CD4-positive, alpha-beta T cell treated with Interleukin-15 for 4 hours (primary cell): ENCODE results near the gene CTSZ.
"Not testable (repeated sequence)": the region's sequence is repeated elsewhere in the genome, so short reads cannot be mapped to it uniquely, and the experiment has no call there.

ENCODE experiments used
- DNase-seq: peaks from one replicate; pipeline ENCODE4 v3.0.0-alpha.2; 2020; ENCODE audit warnings: low spot score

CTSZ gene

DNA sequence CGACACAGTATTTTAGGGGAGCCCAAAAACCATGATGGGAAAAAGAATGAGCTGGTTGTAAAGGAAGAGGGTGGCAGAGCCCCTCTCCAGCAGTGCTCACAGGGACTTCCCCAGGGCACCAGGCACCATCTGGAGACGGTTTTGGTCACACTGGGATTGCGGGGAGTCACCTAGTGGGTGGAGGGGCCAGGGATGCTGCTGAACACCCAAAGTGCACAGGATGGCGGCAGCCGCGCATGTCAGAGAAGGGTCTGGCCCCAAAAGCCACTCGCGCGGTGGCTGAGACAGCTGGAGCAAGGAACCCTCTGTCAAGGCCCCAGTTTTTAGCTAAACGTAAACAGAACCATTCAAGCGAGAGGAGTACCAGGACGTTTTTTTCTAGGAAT, 10.8 kb downstream of the CTSZ start:
- DNase-seq = no peak

- no peak for DNase-seq
Observed at GRCh38 chr20:58995461-58996225, 11.4 kb downstream of the CTSZ start.

GRCh38 chr20:58994390-58995159, 12.5 kb downstream of the CTSZ start:
- no peak for DNase-seq

- DNase-seq = no peak
Observed at GRCh38 chr20:58993332-58994248, 13.5 kb downstream of the CTSZ start.

DNA sequence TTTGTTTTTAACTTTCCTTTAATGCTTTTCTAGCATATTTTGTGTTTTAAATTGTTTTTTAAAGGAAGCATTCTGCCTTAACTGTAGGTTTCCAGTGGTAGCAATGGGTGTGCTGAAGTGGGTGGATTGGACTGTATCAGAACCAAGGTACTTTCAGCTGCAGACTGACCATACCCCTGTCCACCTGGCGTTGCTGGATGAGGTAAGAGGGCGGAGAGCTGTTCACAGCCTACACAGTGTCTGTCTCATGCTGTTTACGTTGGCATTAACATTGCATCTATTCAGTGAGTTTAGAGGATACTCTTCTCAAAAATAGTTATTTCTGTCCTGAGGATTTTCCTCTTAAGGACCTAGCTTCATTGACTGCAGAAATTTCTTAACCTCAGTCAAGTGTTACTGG, 14.1 kb downstream of the CTSZ start:
- DNase-seq = no peak

GRCh38 chr20:58991715-58992114, 15.3 kb downstream of the CTSZ start:
- DNase-seq = no peak

DNA sequence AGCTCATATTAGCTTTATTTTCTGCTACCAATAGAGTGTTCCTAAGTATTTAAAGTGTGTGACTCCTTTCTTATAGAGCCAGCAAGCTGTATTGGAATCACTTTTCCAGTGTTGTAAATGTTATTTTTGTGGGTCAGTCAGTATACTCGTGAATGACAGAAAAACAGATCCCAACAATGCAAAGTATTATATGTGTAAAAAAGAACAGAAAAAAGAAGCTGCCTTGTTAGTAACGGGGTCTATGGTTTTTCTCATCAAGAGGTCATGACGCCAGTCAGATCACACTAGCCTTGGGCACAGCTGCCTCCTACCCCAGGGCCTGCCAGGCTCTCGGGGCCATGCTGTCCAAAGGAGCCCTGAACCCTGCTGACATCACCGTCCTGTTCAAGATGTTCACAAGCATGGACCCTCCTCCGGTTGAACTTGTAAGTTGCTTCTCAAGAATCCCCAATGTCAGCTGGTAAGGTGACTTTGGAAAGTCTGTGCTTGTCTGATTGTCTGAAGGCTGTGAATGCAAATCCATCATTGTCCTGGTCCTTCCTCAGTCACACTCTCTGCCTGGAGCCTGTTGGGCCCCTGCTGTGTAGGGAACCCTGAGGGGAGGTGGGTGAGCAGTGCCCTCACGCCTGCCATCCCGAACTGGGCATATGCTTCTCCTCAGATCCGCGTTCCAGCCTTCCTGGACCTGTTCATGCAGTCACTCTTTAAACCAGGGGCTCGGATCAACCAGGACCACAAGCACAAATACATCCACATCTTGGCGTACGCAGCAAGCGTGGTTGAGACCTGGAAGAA, 16.2 kb downstream of the CTSZ start:
- no peak for DNase-seq

DNA sequence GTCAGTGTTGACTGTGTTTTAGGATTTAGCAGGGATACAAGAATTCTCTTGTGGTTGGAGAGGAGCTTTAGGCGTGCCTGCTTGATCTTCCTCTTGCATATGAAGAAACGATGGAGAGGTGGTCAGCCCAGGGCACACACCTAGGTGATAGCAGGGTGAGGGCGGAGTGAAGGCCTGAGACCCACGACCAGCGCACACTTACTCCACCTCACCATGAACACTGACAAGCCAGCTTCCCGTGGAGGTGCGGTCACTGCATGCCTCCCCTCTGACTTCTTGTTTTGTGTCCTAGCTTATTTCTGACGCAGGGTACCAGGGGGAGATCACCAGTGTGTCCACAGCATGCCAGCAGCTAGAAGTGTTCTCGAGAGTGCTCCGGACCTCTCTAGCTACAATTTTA, 17.9 kb downstream of the CTSZ start:
- no peak for DNase-seq

GRCh38 chr20:58988565-58988882, 18.5 kb downstream of the CTSZ start:
- no peak for DNase-seq

- no peak for DNase-seq
Observed at GRCh38 chr20:58987790-58988564, 19.1 kb downstream of the CTSZ start.

DNA sequence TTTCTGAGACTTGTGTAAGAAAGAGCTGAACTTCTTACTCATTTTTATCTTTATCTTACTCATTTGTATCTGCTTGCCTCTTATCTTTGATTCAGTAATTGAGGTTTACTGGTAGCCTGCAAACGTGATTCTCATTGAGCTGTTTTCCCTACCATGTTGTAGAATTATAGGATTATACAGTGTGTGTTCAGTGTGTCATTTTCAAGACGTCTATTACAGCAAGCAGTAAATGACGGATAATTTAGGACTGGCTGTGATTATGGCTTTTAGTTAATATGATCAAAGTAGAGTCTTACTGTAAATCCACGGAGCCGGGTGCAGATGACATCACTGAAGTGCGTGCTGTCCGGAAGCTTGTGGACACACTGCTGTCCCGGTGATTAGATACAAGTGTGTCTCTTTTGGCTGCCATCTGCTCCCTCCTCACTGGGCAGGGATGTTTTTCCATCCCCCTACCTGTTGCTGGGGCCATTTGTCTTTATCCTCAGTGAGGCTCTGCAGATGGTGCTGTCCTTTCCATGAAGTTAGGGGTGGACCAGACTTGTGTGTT, 20.0 kb downstream of the CTSZ start:
- no peak for DNase-seq

DNA sequence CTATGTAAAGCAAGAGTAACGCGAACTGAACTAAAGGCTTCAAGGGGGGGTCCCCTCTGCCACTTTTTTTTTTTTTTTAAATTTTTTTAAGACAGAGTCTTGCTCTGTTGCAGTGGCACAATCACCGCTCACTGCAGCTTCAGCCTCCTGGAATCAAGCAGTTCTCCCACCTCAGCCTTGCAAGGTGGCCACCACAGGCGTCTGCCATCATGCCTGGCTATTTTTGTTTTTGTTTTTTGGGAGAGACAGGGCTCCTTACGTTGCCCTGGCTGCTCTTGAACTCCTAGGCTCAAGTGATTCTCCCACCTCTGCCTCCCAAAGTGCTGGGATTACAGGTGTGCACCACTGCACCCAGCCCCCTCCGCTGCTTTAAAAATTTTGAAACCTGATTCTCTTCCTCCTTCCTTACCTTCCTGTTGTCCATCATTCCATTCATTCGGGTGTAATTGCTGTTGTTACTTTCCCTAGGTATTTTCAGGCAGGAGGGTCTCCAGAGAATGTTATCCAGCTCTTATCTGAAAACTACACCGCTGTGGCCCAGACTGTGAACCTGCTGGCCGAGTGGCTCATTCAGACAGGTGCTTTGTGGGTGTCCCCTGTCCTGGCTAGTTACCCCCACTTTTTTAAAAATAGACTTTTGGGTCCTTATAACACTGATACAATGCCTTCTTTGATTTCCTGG, 20.6 kb downstream of the CTSZ start:
- no peak for DNase-seq

GRCh38 chr20:58985656-58986055, 21.4 kb downstream of the CTSZ start:
- DNase-seq = no peak

GRCh38 chr20:58984691-58985090, 22.4 kb downstream of the CTSZ start:
- no peak for DNase-seq

- DNase-seq = not testable (repeated sequence)
Observed at GRCh38 chr20:58983115-58983468, 24.0 kb downstream of the CTSZ start.

DNA sequence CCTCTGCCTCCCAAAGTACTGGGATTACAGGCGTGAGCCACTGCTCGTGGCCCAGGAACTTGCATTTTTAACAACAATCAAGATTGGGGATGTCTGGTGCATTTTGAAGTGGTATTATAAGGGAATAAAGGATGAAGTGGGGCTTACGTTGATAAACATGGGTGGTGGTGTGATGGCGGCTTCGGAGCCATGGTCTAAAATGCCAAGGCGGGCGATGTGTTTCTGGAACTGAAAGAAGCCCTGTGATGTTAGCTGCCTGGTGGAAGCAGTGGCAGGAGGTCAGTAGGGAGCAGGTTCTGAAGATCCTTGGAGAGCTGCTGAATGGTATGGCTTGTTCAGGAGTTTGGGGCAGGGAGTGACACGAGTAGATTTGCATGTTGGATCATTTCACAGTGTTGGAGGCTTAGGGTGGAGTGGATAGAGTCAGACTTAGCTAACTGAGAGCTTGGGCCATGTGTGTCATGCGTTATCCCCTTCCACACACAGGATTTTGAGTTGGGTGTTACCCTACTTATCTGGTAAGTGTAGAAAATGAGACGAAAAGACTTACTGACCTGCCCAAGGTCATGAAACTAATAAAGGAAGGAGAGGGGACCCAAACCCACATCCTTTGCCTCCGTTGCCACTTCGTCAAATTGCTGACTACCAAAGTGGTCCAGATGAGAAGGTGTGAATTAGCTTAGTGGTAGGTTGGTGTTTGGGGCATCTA, 24.5 kb downstream of the CTSZ start:
- DNase-seq = peak; percentile 44

GRCh38 chr20:58981628-58982364, 25.3 kb downstream of the CTSZ start:
- no peak for DNase-seq

- DNase-seq = peak; percentile 88
Observed at GRCh38 chr20:58980711-58981627, 26.1 kb downstream of the CTSZ start, which contains the start of gene NELFCD. NELFCD (plus strand) TSS chr20:58981256; CDS start chr20:58981310, 54 bp downstream.
